Right cardiac atrium (tissue), 5 donors: ENCODE results near the gene FRMPD2. TPM values are rescaled to one million over a fixed set of nuclear protein-coding genes. Genes with fewer than 3 reads are reported as not detected.

ENCODE experiments used
- ATAC-seq, 2 donors: fragments of 200-7000 bp; cut with Tn5 transposase; one replicate each; pipeline versions ENCODE4 v1.8.0 to v1.9.1; 2020; ENCODE audit warnings: moderate library complexity in 2 of 2, mild to moderate bottlenecking in 1 of 2
- DNase-seq, 3 donors: peaks; one replicate each; pipeline ENCODE4 v3.0.0-alpha.2; 2020
- H3K27ac ChIP-seq: one replicate; pipeline ENCODE4 v1.5.1; 2013; ENCODE audit warnings: mild to moderate bottlenecking, low read length, control low read depth, moderate library complexity
- H3K27me3 ChIP-seq: one replicate; pipeline ENCODE4 v1.6.1; 2013; ENCODE audit not compliant: control insufficient read depth, insufficient read depth
- H3K4me1 ChIP-seq: one replicate; pipeline ENCODE4 v1.6.1; 2013; ENCODE audit warnings: low read length; ENCODE audit not compliant: control insufficient read depth, insufficient read depth
- H3K4me3 ChIP-seq: one replicate; pipeline ENCODE4 v1.5.1; 2013; ENCODE audit warnings: low read length, control low read depth
- H3K9me3 ChIP-seq: one replicate; pipeline ENCODE4 v1.6.1; 2013; ENCODE audit warnings: low read length; ENCODE audit not compliant: control insufficient read depth
- WGBS: extraction: QIAGEN DNeasy Blood & Tissue Kit; methylation state at CpG from one replicate; pipeline ENCODE4 v1.1.7; 2013; 5-methylcytosine and 5-hydroxymethylcytosine counted together
- intact Hi-C, 4 donors: fragments of 100-400 bp; cut with DNase I; formaldehyde crosslinking; loops; one replicate each; pipeline versions ENCODE4 v1.11.0 to v1.14.0; 2022 to 2023
- polyA plus RNA-seq: library from polyadenylated mRNA; stranded (reverse); fragments of 200-250 nt; gene quantifications from one replicate; pipeline ENCODE4 v1.2.3, GENCODE V29; 2013
- total RNA-seq, 4 donors: library from RNA; stranded (reverse); fragmentation: NEBNext Ultra II Directional; extraction: Animal tissue kit (Norgen Biotek cat#: 25700); gene quantifications; one replicate each; pipeline ENCODE4 v1.2.1, GENCODE V29; 2021
- donor health status: healthy with polysubstance abuse.
- donor health status: DM: no; HTN: yes; CAD: no.
- donor health status: DM: no; HTN: no; CAD: no.
- donor health status: DM: no; HTN: yes; CAD: no; lungs with severe emphysema.
- donor health status: DM: yes; HTN: yes; CAD: no.

FRMPD2 gene
- total and polyA plus RNA-seq, 5 donors: 1.3 to 6.5 (median 4.3) TPM

GRCh38 chr10:48305905-48306264 lies 31.4 kb upstream of the FRMPD2 start:
- intact Hi-C loops: no loop called here

GRCh38 chr10:48302515-48303476 lies 28.3 kb upstream of the FRMPD2 start:
- intact Hi-C loops: no loop called here
- 89% methylated on average over 8 of the region's 8 CpGs for WGBS
- H3K27ac ChIP-seq: no peak overlapping the region
- no peaks in the 10 kb centered on the region for H3K9me3 ChIP-seq
- ATAC-seq (no peak), DNase-seq (no peak)
- H3K4me3 ChIP-seq: no peak overlapping the region
- no peaks in the 10 kb centered on the region for H3K27me3 ChIP-seq
- no peaks in the 10 kb centered on the region for H3K4me1 ChIP-seq

More at GRCh38 chr10:48305905-48306264, 31.4 kb upstream of the FRMPD2 start:
- H3K27me3 ChIP-seq: no peaks in the 10 kb centered on the region
- ATAC-seq: no peak
- H3K4me3 ChIP-seq: peak overlapping the region; percentile 84
- H3K9me3 ChIP-seq: no peaks in the 10 kb centered on the region
- 60% methylated on average over 9 of the region's 9 CpGs for WGBS
- H3K4me1 ChIP-seq: peaks cover 2% of the 10 kb centered on the region
- DNase-seq: no peak
- H3K27ac ChIP-seq: peak overlapping the region; percentile 7

DNA sequence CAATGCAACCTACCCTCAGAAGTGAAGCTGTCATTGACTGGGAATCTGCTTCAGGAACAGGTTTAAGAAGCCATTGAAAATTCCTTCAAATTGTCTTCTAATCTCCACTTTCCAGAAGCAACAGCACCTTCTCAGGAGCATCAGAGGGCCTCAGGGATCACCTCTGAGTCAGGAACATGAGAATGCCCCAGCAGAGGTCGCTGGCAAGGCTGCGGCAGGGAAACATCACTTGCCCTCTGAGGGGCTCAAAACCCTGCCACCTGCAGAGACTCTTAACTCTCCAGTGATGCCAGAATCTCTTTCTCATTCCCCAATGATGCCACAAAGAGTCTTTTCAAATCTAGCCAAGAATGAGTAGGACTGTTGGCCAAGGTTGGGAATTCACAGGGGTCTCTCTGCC lies 26.1 kb upstream of the FRMPD2 start:
- DNase-seq (no peak), ATAC-seq (no peak)
- 74% methylated on average over 2 of the region's 2 CpGs for WGBS
- no peaks in the 10 kb centered on the region for H3K27me3 ChIP-seq
- H3K27ac ChIP-seq: no peak overlapping the region
- no peaks in the 10 kb centered on the region for H3K4me1 ChIP-seq
- no peak overlapping the region for H3K4me3 ChIP-seq
- H3K9me3 ChIP-seq: no peaks in the 10 kb centered on the region
- intact Hi-C loops: no loop called here

DNA sequence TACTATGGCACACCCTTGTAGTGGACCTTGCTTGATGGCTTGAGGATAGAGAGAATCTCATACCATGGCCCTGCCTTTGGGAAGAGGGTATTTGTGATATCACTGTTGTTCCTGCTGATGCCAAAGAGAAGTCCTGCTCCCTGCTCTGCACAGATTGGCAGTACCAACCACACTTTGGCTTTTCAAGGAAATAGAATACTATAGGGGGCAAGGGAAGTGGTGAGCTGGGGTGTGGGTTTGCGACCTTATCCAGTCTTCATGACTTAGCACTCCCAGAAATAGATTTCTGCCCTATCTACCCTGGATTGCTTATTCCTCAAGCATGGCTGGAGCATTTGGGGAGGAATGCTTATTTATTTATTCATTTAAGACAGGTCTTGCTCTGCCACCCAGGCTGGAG lies 25.2 kb upstream of the FRMPD2 start:
- DNase-seq (no peak), ATAC-seq (no peak)
- intact Hi-C loops: no loop called here
- H3K27me3 ChIP-seq: no peaks in the 10 kb centered on the region
- no peaks in the 10 kb centered on the region for H3K4me1 ChIP-seq
- no peak overlapping the region for H3K4me3 ChIP-seq
- H3K9me3 ChIP-seq: no peaks in the 10 kb centered on the region
- no peak overlapping the region for H3K27ac ChIP-seq
- WGBS: 84% methylated on average over 1 of the region's 1 CpG

- ATAC-seq: no peak
- Histone ChIP-seq H3K27me3 (no peaks in the 10 kb centered on the region), H3K4me3 (no peak overlapping the region), H3K9me3 (no peaks in the 10 kb centered on the region), H3K4me1 (no peaks in the 10 kb centered on the region), H3K27ac (no peak overlapping the region)
- intact Hi-C loops: no loop called here
- 78% methylated on average over 7 of the region's 7 CpGs for WGBS
- DNase-seq: no peak
Observed at GRCh38 chr10:48299066-48299465, 24.6 kb upstream of the FRMPD2 start.

- no peak for ATAC-seq
- no peak overlapping the region for H3K27ac ChIP-seq
- no peaks in the 10 kb centered on the region for H3K9me3 ChIP-seq
- H3K27me3 ChIP-seq: no peaks in the 10 kb centered on the region
- no peak overlapping the region for H3K4me3 ChIP-seq
- DNase-seq: no peak
- intact Hi-C loops: no loop called here
- 71% methylated on average over 4 of the region's 4 CpGs for WGBS
- H3K4me1 ChIP-seq: no peaks in the 10 kb centered on the region
Observed at GRCh38 chr10:48296576-48297098, 22.1 kb upstream of the FRMPD2 start.

DNA sequence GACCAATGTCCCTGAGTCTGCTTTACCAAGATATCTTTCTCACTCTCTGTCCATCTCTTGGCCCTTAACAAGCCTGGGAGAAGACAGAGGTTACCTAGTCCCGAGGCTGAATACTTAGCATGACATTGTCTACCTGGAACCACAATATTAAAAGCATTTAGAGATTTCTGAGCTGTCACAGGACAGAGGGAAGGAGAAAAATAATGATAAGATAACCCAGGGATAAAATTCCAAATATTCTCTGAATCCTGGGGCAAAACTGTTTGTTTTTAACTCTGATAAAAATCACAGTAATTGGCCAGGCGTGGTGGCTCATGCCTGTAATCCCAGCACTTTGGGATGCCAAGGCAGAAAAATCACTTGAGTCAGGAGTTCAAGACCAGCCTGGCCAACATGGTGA lies 19.9 kb upstream of the FRMPD2 start:
- Histone ChIP-seq H3K27ac (no peak overlapping the region), H3K4me1 (no peaks in the 10 kb centered on the region), H3K27me3 (no peaks in the 10 kb centered on the region), H3K4me3 (no peak overlapping the region), H3K9me3 (no peaks in the 10 kb centered on the region)
- ATAC-seq (no peak), DNase-seq (no peak)
- WGBS: 74% methylated on average over 2 of the region's 2 CpGs
- intact Hi-C loops: no loop called here

- ATAC-seq (no peak), DNase-seq (no peak)
- WGBS: 95% methylated on average over 3 of the region's 3 CpGs
- no peak overlapping the region for H3K4me3 ChIP-seq
- no peak overlapping the region for H3K27ac ChIP-seq
- H3K27me3 ChIP-seq: no peaks in the 10 kb centered on the region
- peaks cover 2% of the 10 kb centered on the region for H3K4me1 ChIP-seq
- no peaks in the 10 kb centered on the region for H3K9me3 ChIP-seq
- intact Hi-C loops: no loop called here
Observed at GRCh38 chr10:48292616-48293015, 18.1 kb upstream of the FRMPD2 start.

- 69% methylated on average over 3 of the region's 3 CpGs for WGBS
- H3K4me1 ChIP-seq: peaks cover 2% of the 10 kb centered on the region
- H3K9me3 ChIP-seq: no peaks in the 10 kb centered on the region
- H3K4me3 ChIP-seq: no peak overlapping the region
- no peak overlapping the region for H3K27ac ChIP-seq
- ATAC-seq: no peak
- no peaks in the 10 kb centered on the region for H3K27me3 ChIP-seq
- no peak for DNase-seq
- intact Hi-C loops: no loop called here
Observed at GRCh38 chr10:48291190-48291589, 16.7 kb upstream of the FRMPD2 start.

- H3K27me3 ChIP-seq: no peaks in the 10 kb centered on the region
- H3K4me1 ChIP-seq: peaks cover 2% of the 10 kb centered on the region
- no peak overlapping the region for H3K27ac ChIP-seq
- intact Hi-C loops: no loop called here
- WGBS: 93% methylated on average over 9 of the region's 9 CpGs
- DNase-seq: no peak
- no peak overlapping the region for H3K4me3 ChIP-seq
- no peak for ATAC-seq
- H3K9me3 ChIP-seq: no peaks in the 10 kb centered on the region
Observed at GRCh38 chr10:48290286-48290685, 15.8 kb upstream of the FRMPD2 start.

DNA sequence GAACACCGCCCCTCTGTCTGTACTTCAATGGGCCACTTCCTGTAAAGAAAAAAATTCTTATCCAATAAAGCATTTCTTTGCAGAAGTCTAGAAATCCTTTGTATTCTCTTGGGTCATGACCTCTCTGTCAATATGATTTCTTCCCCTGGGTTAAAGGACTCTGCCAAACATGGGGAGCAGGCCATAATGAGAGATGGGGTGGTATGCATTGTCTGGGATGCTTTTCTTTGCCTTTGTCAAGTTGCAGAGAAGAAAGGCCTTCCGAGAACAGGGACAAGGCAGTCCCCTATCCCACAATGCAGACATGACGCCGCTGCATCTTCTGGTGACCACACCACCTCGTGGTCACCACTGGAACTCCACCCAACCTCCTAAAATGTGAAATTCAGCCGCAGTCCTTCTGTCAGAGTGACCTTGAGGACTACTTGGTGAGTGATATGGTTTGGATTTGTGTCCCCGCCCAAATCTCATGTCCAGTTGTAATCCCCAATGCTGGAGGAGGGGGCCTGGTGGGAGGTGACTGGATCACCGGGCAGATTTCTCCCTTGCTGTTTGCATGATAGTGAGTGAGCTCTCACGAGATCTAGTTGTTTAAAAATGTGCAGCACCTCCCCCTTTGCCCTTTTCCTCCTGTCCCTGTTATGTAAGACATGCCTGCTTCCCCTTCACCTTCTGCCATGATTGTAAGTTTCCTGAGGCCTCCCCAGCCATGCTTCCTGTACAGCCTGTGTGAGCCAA lies 15.2 kb upstream of the FRMPD2 start:
- DNase-seq (peak; percentile 54 to 86 (median 77)), ATAC-seq (peak; percentile 52 to 68)
- 22% methylated on average over 9 of the region's 9 CpGs for WGBS
- H3K27ac ChIP-seq: no peak overlapping the region
- H3K27me3 ChIP-seq: no peaks in the 10 kb centered on the region
- peaks cover 2% of the 10 kb centered on the region for H3K4me1 ChIP-seq
- H3K4me3 ChIP-seq: no peak overlapping the region
- H3K9me3 ChIP-seq: no peaks in the 10 kb centered on the region
- intact Hi-C loops: no loop called here
